Activated CD4-positive, alpha-beta T cell treated with anti-CD3 and anti-CD28 coated beads, Interleukin-2, amount 50 U/mL, for 16 hours (primary cell): ENCODE data around the gene IFT25.
A peak's percentile ranks its signal among the peaks of the same experiment; 100 is the strongest.
"Not testable (repeated sequence)": the region's sequence is repeated elsewhere in the genome, so short reads cannot be mapped to it uniquely, and the experiment has no call there.

ENCODE experiments used
- DNase-seq: peaks from one replicate; pipeline ENCODE4 v3.0.0-alpha.2; 2020

IFT25 gene

GRCh38 chr1:53945433-53946251 lies at the start of gene IFT25:
TSS of gene IFT25 (minus strand) at chr1:53945699. CDS start at chr1:53940082, 5,617 bp downstream.
- DNase-seq = peak; percentile 98

- not testable (repeated sequence) for DNase-seq
Observed at GRCh38 chr1:53994516-53994915, 49.0 kb upstream of the IFT25 start.

- no peak for DNase-seq
Observed at GRCh38 chr1:53992085-53992874, 46.8 kb upstream of the IFT25 start.

GRCh38 chr1:53987880-53988279 lies 42.4 kb upstream of the IFT25 start:
- peak; percentile 59 for DNase-seq

- DNase-seq = no peak
Observed at GRCh38 chr1:53986458-53986857, 41.0 kb upstream of the IFT25 start.

- DNase-seq = no peak
Observed at GRCh38 chr1:53984726-53985125, 39.2 kb upstream of the IFT25 start.

GRCh38 chr1:53982763-53983104 lies 37.2 kb upstream of the IFT25 start:
- no peak for DNase-seq

- no peak for DNase-seq
Observed at GRCh38 chr1:53982034-53982762, 36.7 kb upstream of the IFT25 start.

- DNase-seq = no peak
Observed at GRCh38 chr1:53981220-53981619, 35.7 kb upstream of the IFT25 start.

GRCh38 chr1:53979712-53980450 lies 34.4 kb upstream of the IFT25 start:
- no peak for DNase-seq

GRCh38 chr1:53975861-53976260 lies 30.4 kb upstream of the IFT25 start:
- DNase-seq = no peak

- DNase-seq = no peak
Observed at GRCh38 chr1:53971718-53972117, 26.2 kb upstream of the IFT25 start.

GRCh38 chr1:53969323-53969722 lies 23.8 kb upstream of the IFT25 start:
- not testable (repeated sequence) for DNase-seq

GRCh38 chr1:53968125-53968513 lies 22.6 kb upstream of the IFT25 start:
- DNase-seq = no peak

GRCh38 chr1:53967409-53968124 lies 22.1 kb upstream of the IFT25 start:
- DNase-seq = no peak

- no peak for DNase-seq
Observed at GRCh38 chr1:53966794-53967193, 21.3 kb upstream of the IFT25 start.

- no peak for DNase-seq
Observed at GRCh38 chr1:53964109-53964508, 18.6 kb upstream of the IFT25 start.

- DNase-seq = no peak
Observed at GRCh38 chr1:53963460-53963859, 18.0 kb upstream of the IFT25 start.

GRCh38 chr1:53962395-53962794 lies 16.9 kb upstream of the IFT25 start:
- no peak for DNase-seq

GRCh38 chr1:53959664-53960250 lies 14.3 kb upstream of the IFT25 start:
- peak; percentile 46 for DNase-seq

GRCh38 chr1:53957194-53957818 lies 11.8 kb upstream of the IFT25 start:
- no peak for DNase-seq
